DMS53 (cell line): ENCODE results near the gene FAIM.
"Not testable (repeated sequence)": the region's sequence is repeated elsewhere in the genome, so short reads cannot be mapped to it uniquely, and the experiment has no call there.

ENCODE experiments used
- DNase-seq: peaks from one replicate; lab custom pipeline; 2025; lab: John Stamatoyannopoulos, UW

The FAIM gene

GRCh38 chr3:138608322-138609135 lies at the start of gene FAIM:
Gene FAIM, plus strand, starts transcription at chr3:138608771. Its CDS starts 10,956 bp downstream, at chr3:138619727.
- peak; percentile 81 for DNase-seq

- DNase-seq: no peak
Measured at GRCh38 chr3:138559134-138559533, 49.4 kb upstream of the FAIM start.

GRCh38 chr3:138560501-138560900 lies 48.1 kb upstream of the FAIM start:
- DNase-seq: no peak

- not testable (repeated sequence) for DNase-seq
Measured at GRCh38 chr3:138562902-138563301, 45.7 kb upstream of the FAIM start.

- DNase-seq: not testable (repeated sequence)
Measured at GRCh38 chr3:138566293-138566692, 42.3 kb upstream of the FAIM start.

GRCh38 chr3:138567403-138567802 lies 41.2 kb upstream of the FAIM start:
- peak; percentile 2 for DNase-seq

GRCh38 chr3:138569090-138569489 lies 39.5 kb upstream of the FAIM start:
- DNase-seq: no peak

- not testable (repeated sequence) for DNase-seq
Measured at GRCh38 chr3:138569624-138570023, 38.9 kb upstream of the FAIM start.

- no peak for DNase-seq
Measured at GRCh38 chr3:138573138-138573537, 35.4 kb upstream of the FAIM start.

- no peak for DNase-seq
Measured at GRCh38 chr3:138578141-138578540, 30.4 kb upstream of the FAIM start.

- DNase-seq: no peak
Measured at GRCh38 chr3:138578961-138579574, 29.5 kb upstream of the FAIM start.

GRCh38 chr3:138587374-138587773 lies 21.2 kb upstream of the FAIM start:
- no peak for DNase-seq

- DNase-seq: no peak
Measured at GRCh38 chr3:138588445-138588844, 20.1 kb upstream of the FAIM start.

- DNase-seq: no peak
Measured at GRCh38 chr3:138591392-138591791, 17.2 kb upstream of the FAIM start.

- DNase-seq: no peak
Measured at GRCh38 chr3:138593488-138594149, 15.0 kb upstream of the FAIM start.

GRCh38 chr3:138594150-138594934 lies 14.2 kb upstream of the FAIM start, which contains the start of gene CEP70:
Gene CEP70, minus strand, starts transcription at chr3:138594260. Its CDS starts 21,333 bp downstream, at chr3:138572927.
- no peak for DNase-seq

- no peak for DNase-seq
Measured at GRCh38 chr3:138594935-138595610, 13.5 kb upstream of the FAIM start.

GRCh38 chr3:138597186-138597976 lies 11.2 kb upstream of the FAIM start:
- not testable (repeated sequence) for DNase-seq

GRCh38 chr3:138598534-138598933 lies 10.0 kb upstream of the FAIM start:
- no peak for DNase-seq

GRCh38 chr3:138600100-138600745 lies 8.3 kb upstream of the FAIM start:
- no peak for DNase-seq
